NCI-H146 (cell line): ENCODE measurements around the gene HEXB.
"Not testable (repeated sequence)": the region's sequence is repeated elsewhere in the genome, so short reads cannot be mapped to it uniquely, and the experiment has no call there.

Experiments
- DNase-seq: peaks from one replicate; lab custom pipeline; 2025; lab: John Stamatoyannopoulos, UW

The HEXB gene

DNA sequence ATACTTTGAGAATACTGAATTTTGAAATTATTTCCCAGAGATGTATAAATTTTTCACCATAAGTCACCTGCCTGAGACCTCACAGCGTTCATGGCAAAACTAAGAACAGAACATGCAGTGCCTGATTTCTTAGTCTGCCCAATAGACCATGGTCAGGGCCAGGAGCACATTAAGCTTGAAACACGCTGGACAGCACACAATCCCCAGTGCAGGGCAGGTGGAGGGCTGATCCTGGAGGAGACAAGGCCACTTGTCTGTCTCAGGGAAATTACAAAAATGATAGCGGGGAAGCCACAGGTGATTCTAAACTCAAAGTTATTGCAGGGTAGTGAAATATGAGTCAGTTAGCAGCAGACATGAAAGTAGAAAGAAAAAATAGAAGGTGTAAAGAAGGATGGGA lies 25.9 kb upstream of the HEXB start:
- DNase-seq = no peak

DNA sequence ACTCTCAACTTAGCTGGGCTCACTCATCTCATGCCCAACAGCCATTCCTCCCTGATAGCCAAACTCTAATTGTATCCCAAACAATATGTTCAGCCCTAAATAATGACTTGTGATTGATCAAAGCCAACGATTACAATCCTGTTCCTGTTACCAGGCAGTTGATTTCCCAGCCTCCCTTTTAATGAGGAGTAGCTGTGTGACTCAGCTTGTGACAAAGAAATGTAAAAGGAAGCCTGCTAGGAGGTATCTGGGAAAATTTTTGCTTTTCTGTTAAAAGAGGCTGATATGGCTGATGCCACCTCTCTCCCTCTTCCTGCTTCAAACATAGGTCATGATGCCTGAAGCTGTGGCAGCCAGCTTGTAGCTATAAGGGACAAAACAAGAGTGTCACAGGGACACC lies 24.9 kb upstream of the HEXB start:
- DNase-seq = no peak

DNA sequence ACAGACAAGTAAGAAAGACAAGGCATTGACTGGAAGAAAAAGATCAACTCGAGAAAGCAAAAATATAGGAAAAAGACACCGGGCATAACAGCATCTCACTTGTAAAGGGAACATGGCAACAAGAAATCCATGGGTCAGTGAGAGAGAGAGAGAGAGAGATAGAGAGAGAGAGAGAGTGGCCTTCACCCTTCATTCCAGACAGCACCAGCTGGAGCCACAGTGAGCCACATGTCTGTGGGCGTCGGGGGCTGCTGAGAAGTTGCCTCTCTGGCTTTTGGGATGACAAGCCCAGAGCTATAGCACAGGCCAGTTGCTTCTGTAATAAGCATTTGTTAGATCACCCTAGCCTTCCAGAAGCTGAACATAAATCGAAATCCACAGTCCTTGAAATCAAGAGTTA lies 24.2 kb upstream of the HEXB start:
- no peak for DNase-seq

DNA sequence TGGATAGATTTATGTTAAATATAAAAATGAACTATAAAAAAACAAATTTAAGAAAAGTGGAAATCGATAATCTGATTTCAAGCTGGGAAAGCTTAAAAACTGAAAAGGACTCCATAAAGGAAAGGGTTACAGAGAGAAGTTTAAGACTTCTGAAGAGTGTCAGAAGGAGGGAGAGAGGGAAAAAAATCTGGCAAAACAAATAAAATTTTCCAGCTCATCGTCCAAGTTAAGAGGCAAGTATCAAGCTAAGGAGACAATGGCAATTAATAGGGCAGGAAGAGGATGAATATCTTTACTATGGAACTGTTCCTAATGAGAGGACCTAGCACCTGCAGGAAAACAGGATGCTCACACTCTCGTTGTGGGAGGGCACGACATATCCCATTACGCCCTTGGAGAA lies 20.5 kb upstream of the HEXB start:
- DNase-seq = no peak

DNA sequence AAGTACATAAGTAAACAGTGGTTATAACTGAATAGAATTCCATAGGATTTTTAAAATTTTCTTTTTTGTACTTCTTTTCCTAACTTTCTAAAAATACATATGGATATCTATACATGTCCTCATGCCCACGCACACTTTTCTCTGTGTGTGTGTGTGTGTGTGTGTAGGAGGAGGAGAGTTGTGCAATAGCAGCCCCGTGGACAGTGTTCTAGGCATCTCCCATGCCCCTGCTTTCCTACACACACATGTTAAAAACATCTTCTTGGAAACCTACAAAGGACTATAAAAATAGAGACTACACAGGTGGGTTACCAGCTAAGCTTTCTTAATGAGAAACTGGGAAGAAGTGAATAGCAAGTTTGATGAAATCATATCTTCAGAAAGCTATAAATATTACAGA lies 19.8 kb upstream of the HEXB start:
- DNase-seq = no peak

DNA sequence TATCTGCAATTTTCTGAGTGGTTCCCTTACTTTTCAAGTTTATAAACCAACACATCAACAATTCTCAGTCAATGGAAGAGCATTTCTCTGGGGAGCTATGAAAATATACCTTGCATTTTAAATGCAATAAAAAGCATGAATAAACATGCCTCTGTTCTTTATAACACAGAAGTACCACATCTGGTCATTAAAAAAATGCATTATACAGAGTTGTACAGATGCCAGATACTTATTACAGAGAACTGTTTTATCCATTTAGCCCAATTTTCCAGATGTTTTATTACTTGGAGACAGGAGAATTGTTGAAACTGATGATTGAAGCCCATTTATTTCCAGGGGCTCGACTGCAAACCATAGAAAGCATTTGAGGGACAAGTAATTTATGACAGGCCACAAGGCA lies 19.2 kb upstream of the HEXB start:
- no peak for DNase-seq

DNA sequence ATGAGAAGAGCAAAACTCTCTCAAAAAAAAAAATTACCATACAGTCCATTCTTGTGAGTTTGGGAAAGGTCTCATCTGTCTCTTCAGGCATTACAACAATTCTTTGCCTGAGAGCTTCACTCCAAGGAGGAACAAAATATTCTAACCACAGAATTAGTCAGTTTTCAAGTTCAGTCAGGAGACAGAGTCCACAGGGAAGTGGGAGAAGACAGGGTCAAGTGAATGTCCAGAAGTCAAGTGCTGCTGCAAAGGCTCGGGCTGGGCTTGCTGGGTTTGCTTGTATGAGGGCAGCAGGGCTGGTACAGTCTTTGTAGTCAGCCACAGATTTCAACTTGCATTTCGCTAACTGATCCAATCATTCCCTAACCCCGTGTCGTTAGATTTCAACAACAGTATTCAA lies 17.6 kb upstream of the HEXB start:
- DNase-seq = no peak

DNA sequence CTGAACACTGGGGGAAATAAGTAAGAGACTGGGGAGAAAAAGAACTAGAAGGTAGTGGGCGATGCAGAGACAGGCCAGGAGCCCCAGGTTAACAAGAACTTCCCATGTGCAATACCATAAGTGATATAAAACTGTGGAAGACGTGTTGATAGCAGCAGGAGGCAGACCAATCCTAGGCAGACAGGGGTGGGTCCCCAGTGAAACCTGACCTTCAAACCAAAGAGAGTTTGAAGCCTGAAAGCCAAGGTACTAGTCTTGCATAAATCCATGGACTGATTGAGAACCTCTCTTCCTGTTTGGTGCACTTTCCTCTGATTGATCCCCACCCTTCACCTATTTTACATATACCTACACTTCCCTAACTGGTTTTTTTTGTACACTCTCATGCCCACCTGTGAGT lies 15.2 kb upstream of the HEXB start:
- no peak for DNase-seq

DNA sequence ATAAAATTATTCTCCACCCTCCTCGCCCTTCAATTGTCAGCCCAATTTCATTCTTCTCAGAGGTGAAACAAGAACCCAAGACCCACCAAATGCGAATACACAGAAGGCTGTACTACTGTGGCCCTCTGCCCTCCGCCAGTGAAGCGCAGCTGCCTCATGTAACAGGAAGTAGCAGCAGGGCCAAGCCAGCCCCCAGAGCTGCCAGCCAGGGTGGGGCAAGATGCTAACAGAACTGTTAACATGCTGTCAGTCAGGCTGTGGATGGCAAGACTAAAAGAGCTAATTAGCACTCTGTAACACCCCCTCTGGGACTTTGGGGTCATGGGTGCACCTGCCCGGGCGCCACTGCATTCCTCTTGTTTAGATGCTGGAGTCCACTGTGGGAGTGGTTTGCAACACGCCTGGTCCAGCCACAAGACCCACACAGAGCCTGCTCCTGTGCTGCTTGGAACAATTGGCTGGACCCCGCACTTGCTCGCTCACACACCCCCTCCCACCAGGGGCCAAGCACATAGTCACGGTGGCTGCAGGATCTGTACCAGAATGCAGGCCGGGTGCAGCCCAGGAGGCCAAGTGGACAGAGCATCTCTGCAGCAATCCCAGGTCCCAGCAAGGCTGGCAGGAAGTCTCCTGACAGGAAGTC lies 14.5 kb upstream of the HEXB start:
- DNase-seq = no peak

DNA sequence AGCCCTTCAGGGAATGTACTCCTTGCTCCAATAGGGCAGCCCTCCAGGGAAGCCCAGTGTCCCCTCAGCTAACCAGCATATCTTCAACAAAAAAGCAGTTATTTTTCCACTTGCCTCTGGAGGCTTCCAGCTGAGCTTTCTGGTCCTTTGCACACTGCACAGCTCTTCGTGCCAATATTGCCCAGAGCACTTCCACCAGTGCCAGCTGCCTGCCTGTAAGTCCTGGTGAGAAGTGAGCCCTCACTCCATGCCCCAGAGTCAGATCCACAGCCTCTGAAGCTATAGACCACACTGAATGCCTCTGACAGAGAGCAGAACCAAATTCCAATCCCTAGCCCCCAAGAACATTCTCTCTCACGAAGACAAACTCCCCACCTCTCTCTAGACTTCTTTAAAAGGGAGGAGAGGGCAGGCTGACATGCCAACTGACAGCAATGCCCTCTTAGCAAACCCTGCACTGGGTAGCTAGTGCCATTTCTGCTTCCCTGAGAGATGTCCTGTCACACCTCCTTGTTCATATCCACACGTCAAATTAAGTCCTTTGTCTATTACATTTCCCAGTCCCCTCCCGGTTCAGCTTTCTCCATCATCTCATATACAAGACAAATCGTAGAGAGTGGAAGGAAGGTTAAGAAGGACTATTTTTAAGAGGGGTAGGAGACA lies 12.7 kb upstream of the HEXB start:
- DNase-seq = no peak

DNA sequence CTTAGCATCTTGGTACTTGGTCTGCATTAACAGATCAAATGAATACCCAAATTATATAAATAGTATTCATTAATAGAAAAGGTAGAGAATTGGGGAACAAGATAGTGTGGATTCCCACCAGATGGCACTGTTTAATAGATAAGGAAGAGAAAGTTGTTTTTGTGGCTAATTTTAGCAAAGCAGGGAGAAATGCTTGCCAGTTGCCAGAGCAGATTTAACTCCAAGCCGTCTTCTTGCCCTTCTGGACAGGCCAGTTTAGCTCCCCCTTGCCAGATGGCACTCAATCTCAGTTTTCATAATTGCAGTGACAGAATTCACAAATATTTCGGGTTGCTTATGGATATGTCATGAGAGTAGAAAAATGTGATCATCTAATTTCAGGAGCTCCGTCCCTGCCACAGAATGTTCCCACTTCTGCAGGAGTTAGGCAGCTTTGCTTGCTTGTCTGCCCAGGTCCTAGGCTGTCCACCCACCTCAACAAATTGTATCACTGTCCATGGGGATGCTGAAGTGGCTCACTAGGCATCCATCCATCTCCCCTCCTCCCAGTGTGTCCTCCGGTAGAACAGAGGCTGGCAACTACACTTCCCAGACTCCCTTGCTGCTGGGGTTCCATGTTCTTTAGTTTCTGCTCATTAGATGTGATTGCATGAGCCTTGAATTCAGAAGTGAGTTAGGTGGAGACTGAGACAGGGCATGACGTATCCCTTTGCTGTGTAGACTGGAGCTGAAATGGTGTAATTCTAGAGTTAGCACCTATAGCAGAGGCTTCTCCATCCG lies 11.8 kb upstream of the HEXB start:
- peak; percentile 35 for DNase-seq

DNA sequence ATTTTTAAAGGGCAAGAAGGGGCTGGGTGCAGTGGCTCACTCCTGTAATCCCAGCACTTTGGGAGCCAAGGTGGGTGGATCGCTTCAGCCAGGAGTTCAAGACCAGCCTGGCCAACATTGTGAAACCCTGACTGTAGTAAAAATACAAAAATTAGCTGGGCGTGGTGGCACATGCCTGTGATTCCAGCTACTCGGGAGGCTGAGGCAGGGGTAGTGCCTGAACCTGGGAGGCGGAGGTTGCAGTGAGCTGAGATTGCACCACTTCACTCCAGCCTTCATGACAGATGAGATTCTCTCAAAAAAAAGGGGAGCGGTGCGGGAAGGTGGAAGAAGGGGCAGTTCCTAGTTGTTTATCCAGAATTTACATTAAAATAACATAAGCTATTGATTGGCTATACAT lies 8.6 kb upstream of the HEXB start:
- DNase-seq = not testable (repeated sequence)

DNA sequence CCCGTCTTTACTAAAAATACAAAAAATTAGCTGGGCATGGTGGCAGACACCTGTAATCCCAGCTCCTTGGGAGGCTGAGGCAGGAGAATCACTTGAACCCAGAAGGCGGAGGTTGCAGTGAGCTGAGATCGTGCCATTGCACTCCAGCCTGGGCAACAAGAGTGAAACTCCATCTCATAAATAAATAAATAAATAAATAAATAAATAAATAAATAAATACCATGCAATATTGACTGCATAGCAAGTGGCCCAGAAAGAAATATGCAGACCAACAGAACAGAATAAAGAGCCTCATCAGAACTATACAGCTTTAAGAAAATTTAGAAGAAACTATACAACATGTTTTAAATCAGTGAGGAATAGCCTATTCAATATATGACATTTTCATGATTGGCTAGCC lies 6.9 kb upstream of the HEXB start:
- DNase-seq = not testable (repeated sequence)

DNA sequence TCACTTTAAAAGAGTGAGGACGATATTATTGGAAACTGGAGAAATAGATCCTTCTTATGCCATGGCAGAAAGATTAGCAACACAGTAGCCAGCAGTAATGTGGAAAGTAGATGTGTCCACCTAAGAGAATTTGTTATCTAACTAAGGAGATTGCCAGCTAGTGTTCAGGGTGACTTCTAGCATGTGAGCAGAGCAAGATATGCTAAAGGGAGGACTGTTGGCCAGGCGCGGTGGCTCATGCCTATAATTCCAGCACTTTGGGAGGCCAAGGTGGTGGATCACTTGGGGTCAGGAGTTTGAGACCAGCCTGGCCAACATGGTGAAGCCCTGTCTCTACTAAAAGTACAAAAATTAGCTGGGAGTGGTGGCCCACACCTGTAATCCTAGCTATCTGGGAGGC lies 5.7 kb upstream of the HEXB start:
- DNase-seq = not testable (repeated sequence)

DNA sequence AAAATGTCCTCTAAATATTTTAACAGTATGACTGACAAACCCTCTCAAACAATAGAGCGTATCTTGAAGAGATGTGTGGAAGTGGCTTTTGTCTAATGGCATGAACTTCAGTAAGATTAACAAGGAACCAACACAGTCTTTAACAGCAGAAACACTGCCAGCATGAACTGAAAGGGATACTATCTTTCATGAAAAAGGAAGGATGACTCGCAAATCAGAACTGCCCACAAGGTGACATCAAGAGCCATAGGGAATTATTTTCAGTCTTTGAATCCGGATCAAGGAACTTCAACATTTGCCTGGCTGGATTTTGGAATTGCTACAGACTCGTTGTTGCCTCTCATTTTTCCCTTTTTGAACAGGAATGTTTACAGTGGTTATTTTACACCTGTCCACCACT lies 5.1 kb upstream of the HEXB start:
- DNase-seq = no peak

DNA sequence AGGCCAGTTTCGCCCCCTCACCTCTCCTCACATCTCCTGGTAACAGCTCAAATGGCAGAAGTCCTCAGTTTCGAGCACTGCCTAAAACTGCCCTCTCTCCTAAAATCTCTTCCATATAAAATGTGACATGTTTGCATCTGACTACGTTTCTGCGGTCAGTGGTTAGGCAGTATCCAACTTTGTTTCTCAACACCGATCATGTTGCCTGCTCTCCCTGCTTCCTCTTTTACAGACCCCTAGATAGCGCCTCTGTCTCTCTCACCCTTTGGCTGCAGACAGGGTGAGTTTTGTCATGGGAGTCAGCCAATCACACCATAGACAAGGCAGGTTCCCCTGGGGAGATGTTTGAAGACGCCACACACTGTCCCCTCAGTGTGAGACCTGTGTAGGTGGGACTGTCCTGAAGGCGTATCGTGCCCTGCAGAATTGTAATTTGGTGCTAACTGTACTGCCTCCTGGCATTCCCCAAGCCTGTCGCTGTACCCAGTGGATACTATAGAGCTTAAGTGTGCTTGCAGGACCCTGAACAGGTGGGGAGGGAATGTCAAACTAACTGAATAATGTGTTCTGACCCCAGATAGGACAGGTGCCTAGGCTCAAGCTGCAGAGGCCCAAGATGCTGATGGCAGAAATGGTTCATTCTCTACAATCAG lies 1.1 kb downstream of the HEXB start:
- DNase-seq = no peak

DNA sequence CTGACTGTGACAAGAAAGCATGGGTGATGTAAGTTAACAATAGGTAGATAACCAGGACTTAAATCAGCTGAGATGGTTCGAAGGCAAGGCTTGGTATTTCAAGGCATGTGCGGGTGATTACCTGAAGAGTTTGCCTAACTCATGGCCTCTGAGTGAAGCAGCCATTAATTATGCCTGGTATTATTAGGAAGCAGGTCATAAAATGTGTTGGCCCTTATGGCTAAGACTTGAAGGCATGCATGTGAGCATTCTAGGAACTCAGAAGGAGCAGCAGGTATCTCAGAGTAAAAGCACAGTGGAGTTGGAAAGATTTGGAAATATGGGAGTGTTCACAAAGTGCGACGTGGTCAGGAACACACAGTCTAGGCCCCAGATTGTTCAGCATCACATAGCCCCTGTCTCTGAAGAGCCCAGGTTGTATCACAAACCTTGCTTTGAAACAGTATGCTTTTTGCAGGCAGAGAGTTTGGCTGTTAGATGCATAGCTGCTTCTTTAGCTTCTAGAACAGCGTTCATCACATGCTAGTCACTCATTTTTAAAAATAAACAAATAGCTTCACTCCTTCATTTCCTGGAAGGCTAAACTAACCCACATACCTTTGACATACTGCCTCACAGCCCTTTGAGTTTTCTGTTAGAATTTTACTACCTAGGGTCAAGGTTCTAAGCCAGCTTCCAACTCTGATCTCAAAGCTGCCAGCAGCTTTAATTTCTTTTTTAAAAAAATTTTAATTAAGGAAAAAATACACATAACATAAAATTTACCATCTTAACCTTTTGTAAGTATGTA lies 2.1 kb downstream of the HEXB start:
- DNase-seq = no peak

DNA sequence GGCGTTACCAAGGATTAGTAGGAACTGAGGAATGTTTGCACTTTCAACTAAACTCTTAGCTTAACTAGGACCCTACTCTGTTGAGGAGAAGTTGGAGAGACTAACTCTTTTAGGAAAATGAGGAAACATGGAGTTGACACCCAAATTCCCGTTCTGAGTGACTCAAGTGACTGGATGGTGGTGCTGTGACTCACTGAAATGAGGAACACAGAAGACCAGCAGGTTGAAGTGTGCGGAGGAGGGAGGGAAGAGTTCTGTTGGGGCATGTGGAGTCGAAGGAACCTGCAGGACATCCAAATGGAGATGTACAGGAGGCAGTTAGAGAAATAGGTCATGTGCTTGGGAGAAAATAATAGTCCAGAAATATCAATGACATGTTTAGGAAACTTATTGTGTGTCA lies 8.2 kb downstream of the HEXB start:
- no peak for DNase-seq

DNA sequence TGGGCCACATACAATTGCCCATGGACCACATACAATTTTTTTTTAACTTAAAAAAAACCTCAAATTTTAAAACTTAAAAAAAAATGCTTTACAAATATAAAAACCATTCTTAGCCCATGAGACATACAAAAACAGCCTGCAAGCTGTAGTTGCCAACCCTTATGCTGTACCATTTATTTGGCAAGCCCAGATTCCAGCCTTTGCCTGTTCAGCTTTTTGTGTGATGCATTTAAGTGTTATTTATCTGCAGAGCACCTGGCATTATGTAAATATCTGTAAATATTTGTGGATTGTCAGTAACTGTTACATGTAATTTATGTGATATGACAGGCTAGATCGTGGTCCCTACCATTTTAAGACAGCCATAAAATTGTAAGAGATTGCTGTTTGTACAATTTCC lies 32.6 kb downstream of the HEXB start:
- no peak for DNase-seq

DNA sequence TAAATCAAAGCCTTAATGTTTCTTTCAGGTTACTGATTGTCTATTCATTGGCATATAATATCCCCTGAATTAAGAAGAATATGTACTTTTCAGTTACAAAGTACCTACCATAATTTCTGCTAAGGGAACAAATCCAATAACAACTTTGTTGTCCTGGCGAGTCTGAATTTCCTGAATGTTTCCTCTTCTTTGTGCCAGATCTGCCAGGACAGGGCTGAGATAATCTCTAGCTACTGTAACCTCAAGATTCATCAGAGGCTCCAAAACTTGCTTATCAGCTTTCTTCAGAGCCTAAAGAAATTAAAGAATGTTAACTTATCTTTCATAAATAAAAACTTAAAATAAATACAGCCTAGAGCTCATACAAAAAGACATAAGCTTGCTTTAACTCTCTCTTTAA lies 37.2 kb downstream of the HEXB start:
- no peak for DNase-seq

DNA sequence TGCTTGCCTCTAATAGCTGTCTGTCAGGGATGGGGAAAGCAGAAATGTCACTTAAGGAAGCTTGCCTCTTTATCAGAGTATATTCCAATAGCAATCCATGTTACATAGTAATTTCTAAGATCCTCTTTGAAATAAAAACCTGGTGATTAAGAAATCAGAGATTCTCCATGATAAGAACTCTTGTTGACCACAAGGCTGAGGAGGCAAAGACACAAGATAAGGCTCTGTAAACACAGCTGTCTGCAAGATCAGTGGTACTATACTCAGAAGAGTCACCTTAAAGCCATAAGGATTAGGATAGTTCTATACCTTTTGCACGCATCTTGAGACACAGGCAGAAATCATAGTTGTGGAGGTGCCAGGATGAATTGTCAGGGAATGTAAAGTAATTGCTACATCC lies 40.3 kb downstream of the HEXB start:
- DNase-seq = no peak

DNA sequence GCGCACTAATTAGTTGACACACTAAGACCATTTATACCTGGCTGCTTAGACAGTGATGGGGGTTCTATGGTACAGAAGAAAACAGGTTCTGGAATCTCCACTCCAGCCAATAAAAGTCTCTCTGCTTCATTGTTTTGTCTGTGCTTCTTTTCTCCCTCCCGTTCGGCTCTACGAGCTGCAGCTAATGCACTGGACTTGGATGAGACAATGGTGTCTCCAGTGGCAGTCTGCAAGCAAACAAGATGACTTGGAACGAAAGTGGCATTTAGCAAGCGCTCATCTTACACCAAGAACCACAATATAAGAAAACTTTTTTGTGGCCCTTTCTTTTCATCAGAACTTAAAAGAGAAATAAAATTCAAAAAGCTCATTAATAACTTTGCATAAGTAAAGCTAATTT lies 51.7 kb downstream of the HEXB start:
- DNase-seq = no peak
